ENCODE measurements around the gene CA11.
A peak's percentile ranks its signal among the peaks of the same experiment; 100 is the strongest.
"Not testable (repeated sequence)": the region's sequence is repeated elsewhere in the genome, so short reads cannot be mapped to it uniquely, and the experiment has no call there.

Gene CA11

GRCh38 chr19:48668761-48669160 lies 22.8 kb upstream of the CA11 start:
- DNase-seq: no peak

GRCh38 chr19:48668332-48668731 lies 22.3 kb upstream of the CA11 start:
- no peak for DNase-seq

GRCh38 chr19:48665786-48666185 lies 19.8 kb upstream of the CA11 start:
- no peak for DNase-seq

- DNase-seq: no peak
Observed at GRCh38 chr19:48664476-48664875, 18.5 kb upstream of the CA11 start.

- no peak for DNase-seq
Observed at GRCh38 chr19:48663667-48664066, 17.7 kb upstream of the CA11 start.

GRCh38 chr19:48661711-48662090 lies 15.7 kb upstream of the CA11 start:
- no peak for DNase-seq

GRCh38 chr19:48660852-48661710 lies 15.1 kb upstream of the CA11 start:
- peak; percentile 80 for DNase-seq

- DNase-seq: no peak
Observed at GRCh38 chr19:48659768-48660167, 13.8 kb upstream of the CA11 start.

- DNase-seq: no peak
Observed at GRCh38 chr19:48658483-48658882, 12.5 kb upstream of the CA11 start.

- not testable (repeated sequence) for DNase-seq
Observed at GRCh38 chr19:48657828-48658227, 11.8 kb upstream of the CA11 start.

GRCh38 chr19:48656840-48657474 lies 11.0 kb upstream of the CA11 start:
- no peak for DNase-seq

- no peak for DNase-seq
Observed at GRCh38 chr19:48654299-48655059, 8.5 kb upstream of the CA11 start.

- DNase-seq: no peak
Observed at GRCh38 chr19:48651683-48652048, 5.7 kb upstream of the CA11 start.

- DNase-seq: no peak
Observed at GRCh38 chr19:48650974-48651682, 5.1 kb upstream of the CA11 start.

- no peak for DNase-seq
Observed at GRCh38 chr19:48648134-48648533, 2.1 kb upstream of the CA11 start.

- no peak for DNase-seq
Observed at GRCh38 chr19:48646722-48647216, 782 bp upstream of the CA11 start.

- DNase-seq: no peak
Observed at GRCh38 chr19:48645620-48646000, 377 bp downstream of the CA11 start.

- DNase-seq: peak; percentile 74
Observed at GRCh38 chr19:48644839-48645619, 958 bp downstream of the CA11 start.

GRCh38 chr19:48644355-48644754 lies 1.6 kb downstream of the CA11 start:
- DNase-seq: no peak

GRCh38 chr19:48642862-48643261 lies 3.1 kb downstream of the CA11 start:
- no peak for DNase-seq

GRCh38 chr19:48641850-48642249 lies 4.1 kb downstream of the CA11 start:
- DNase-seq: no peak
